ENCODE results near the gene BRD2. TPM values are rescaled to one million over a fixed set of nuclear protein-coding genes. Genes with fewer than 3 reads are reported as not detected.
A peak's percentile ranks its signal among the peaks of the same experiment; 100 is the strongest.

Gene BRD2
- total RNA-seq, 4 donors from 2014 or later, result 130 to 150 (median 136) TPM

GRCh38 chr6:32964776-32965175, 3.6 kb upstream of the BRD2 start:
- H3K27ac ChIP-seq, result peak overlapping the region in 1 of 4 donors; percentile 58
- TF ChIP-seq, protein P1, sequence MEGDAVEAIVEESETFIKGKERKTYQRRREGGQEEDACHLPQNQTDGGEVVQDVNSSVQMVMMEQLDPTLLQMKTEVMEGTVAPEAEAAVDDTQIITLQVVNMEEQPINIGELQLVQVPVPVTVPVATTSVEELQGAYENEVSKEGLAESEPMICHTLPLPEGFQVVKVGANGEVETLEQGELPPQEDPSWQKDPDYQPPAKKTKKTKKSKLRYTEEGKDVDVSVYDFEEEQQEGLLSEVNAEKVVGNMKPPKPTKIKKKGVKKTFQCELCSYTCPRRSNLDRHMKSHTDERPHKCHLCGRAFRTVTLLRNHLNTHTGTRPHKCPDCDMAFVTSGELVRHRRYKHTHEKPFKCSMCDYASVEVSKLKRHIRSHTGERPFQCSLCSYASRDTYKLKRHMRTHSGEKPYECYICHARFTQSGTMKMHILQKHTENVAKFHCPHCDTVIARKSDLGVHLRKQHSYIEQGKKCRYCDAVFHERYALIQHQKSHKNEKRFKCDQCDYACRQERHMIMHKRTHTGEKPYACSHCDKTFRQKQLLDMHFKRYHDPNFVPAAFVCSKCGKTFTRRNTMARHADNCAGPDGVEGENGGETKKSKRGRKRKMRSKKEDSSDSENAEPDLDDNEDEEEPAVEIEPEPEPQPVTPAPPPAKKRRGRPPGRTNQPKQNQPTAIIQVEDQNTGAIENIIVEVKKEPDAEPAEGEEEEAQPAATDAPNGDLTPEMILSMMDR (IDR thresholded peaks at IDR 0.05), result no peak
- TF ChIP-seq EP300 (IDR thresholded peaks at IDR 0.05) (no peak), POLR2A (IDR thresholded peaks at IDR 0.05) (no peak)
- H3K36me3 ChIP-seq, result no peaks in the 10 kb centered on the region
- no peaks in the 10 kb centered on the region for H3K27me3 ChIP-seq
- no peak for DNase-seq (ENCODE audit: low spot score in 2 of 2)
- peaks cover 0 to 43% (median 21%) of the 10 kb centered on the region in 4 donors for H3K4me1 ChIP-seq
- no peaks in the 10 kb centered on the region for H3K9me3 ChIP-seq
- WGBS, 2 donors, result 57 to 79% methylated on average over 5 of the region's 5 CpGs
- no peak overlapping the region for H3K4me3 ChIP-seq

GRCh38 chr6:32967151-32968091, 973 bp upstream of the BRD2 start:
- 2 to 4% methylated on average over 16 of the region's 16 CpGs for WGBS, 2 donors
- H3K27me3 ChIP-seq, result no peaks in the 10 kb centered on the region
- H3K9me3 ChIP-seq, result no peaks in the 10 kb centered on the region
- peaks cover 0 to 2% (median 0%) of the 10 kb centered on the region in 3 donors for H3K36me3 ChIP-seq
- peak overlapping the region; percentile 61 to 93 (median 72) for H3K4me3 ChIP-seq
- no peak for TF ChIP-seq POLR2A (IDR thresholded peaks at IDR 0.05)
- TF ChIP-seq, protein P1 (IDR thresholded peaks at IDR 0.05), result peak; percentile 23 to 60 (median 53)
- no peak for TF ChIP-seq EP300 (IDR thresholded peaks at IDR 0.05)
- peaks cover 0 to 39% (median 21%) of the 10 kb centered on the region in 4 donors for H3K4me1 ChIP-seq
- H3K27ac ChIP-seq, result peak overlapping the region; percentile 99 to 100 (median 100)
- peak in 1 of 2 donors; percentile 41 for DNase-seq (ENCODE audit: low spot score in 2 of 2)

DNA sequence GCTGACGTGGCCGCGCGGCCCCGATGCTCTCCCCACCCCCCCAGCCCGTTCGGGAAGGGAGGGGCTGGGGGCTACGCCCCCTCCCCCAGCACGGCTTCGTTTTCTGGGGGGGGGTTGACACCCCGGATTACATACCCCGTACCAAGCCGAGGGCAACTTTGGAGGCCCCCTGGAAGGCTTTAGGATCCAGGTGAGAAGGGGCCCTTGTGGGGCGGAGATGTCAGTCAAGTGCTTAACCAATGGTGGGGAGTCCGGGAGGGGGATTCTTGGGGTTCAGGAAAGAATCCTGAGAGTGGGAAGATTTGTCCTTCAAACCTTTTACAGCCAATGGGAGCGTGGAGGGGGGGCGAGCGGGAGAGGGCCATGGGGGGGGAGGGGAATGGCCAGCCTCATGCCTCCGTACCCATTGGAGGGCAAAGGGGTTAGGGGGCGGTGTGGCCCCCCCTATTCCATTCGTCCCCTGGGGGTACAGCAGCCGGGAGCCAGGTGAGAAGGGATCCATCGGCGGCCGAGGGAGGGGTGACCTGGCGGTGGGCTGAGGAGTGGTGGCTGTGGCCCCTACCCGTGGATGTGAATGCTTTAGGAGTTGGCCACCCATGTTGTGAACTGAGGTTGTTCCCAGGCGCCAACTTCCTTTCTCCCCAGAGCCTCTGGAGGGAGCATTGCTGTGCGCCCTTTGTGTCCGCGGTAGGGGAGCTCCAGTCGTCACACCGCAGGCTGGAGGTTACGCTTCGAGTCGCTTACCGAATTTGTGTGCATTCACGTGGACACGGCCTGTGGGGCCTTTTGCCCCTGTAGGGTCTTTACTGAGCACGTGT, 682 bp downstream of the BRD2 start:
- Histone ChIP-seq H3K27ac (peak overlapping the region; percentile 99 to 100 (median 100)), H3K9me3 (no peaks in the 10 kb centered on the region), H3K4me3 (peak overlapping the region; percentile 61 to 93 (median 72)), H3K27me3 (no peaks in the 10 kb centered on the region), H3K4me1 (peaks cover 0 to 28% (median 20%) of the 10 kb centered on the region in 4 donors), H3K36me3 (peaks cover 0 to 9% (median 0%) of the 10 kb centered on the region in 3 donors)
- 0% methylated on average over 35 to 39 of the region's 40 CpGs for WGBS, 2 donors
- peak; percentile 33 to 49 for TF ChIP-seq POLR2A (IDR thresholded peaks at IDR 0.05)
- TF ChIP-seq EP300 (IDR thresholded peaks at IDR 0.05), result peak in 1 of 2 donors; percentile 48
- TF ChIP-seq, protein P1 (IDR thresholded peaks at IDR 0.05), result no peak
- DNase-seq (ENCODE audit: low spot score in 2 of 2), result peak; percentile 55 to 77

- WGBS, 2 donors, result 1% methylated on average over 19 of the region's 19 CpGs
- H3K27me3 ChIP-seq, result no peaks in the 10 kb centered on the region
- no peaks in the 10 kb centered on the region for H3K9me3 ChIP-seq
- H3K4me3 ChIP-seq, result peak overlapping the region; percentile 61 to 93 (median 72)
- TF ChIP-seq EP300 (IDR thresholded peaks at IDR 0.05), result peak; percentile 13 to 91
- peak; percentile 59 to 60 for TF ChIP-seq POLR2A (IDR thresholded peaks at IDR 0.05)
- TF ChIP-seq, protein P1 (IDR thresholded peaks at IDR 0.05), result peak; percentile 34 to 87 (median 58)
- DNase-seq (ENCODE audit: low spot score in 2 of 2), result peak; percentile 51 to 86
- peaks cover 0 to 17% (median 5%) of the 10 kb centered on the region in 3 donors for H3K36me3 ChIP-seq
- peaks cover 2 to 36% (median 27%) of the 10 kb centered on the region in 4 donors for H3K4me1 ChIP-seq
- peak overlapping the region; percentile 99 to 100 (median 100) for H3K27ac ChIP-seq
Observed at GRCh38 chr6:32969685-32970412, 1.5 kb downstream of the BRD2 start.
